Trophoblast cell (in vitro differentiated cells and primary cell): ENCODE data around the gene ANKRD33B.
"Not testable (repeated sequence)": the region's sequence is repeated elsewhere in the genome, so short reads cannot be mapped to it uniquely, and the experiment has no call there.

Source experiments
- DNase-seq, 2 donors: peaks; one replicate each; pipeline ENCODE4 v3.0.0-alpha.2; 2016
- H2AFZ ChIP-seq: 2 replicates; pipeline ENCODE4 v1.6.1; 2013; ENCODE audit warnings: low read length, moderate library complexity, mild to moderate bottlenecking; ENCODE audit not compliant: insufficient read depth, poor library complexity
- H2AK5ac ChIP-seq: 2 replicates; pipeline ENCODE4 v1.6.1; 2013; ENCODE audit warnings: mild to moderate bottlenecking, low read length
- H2BK120ac ChIP-seq: 2 replicates; pipeline ENCODE4 v1.6.1; 2013; ENCODE audit warnings: low read length, mild to moderate bottlenecking, moderate library complexity; ENCODE audit not compliant: insufficient read depth, poor library complexity
- H2BK12ac ChIP-seq: 2 replicates; pipeline ENCODE4 v1.6.1; 2013; ENCODE audit warnings: mild to moderate bottlenecking, low read length, moderate library complexity
- H2BK5ac ChIP-seq: 2 replicates; pipeline ENCODE4 v1.6.1; 2013; ENCODE audit warnings: low read length, low read depth, moderate library complexity, mild to moderate bottlenecking; ENCODE audit not compliant: poor library complexity
- H3K14ac ChIP-seq: 2 replicates; pipeline ENCODE4 v1.6.1; 2013; ENCODE audit warnings: mild to moderate bottlenecking, low read length
- H3K18ac ChIP-seq: 2 replicates; pipeline ENCODE4 v1.6.1; 2013; ENCODE audit warnings: mild to moderate bottlenecking, low read length
- H3K23ac ChIP-seq: 2 replicates; pipeline ENCODE4 v1.6.1; 2013; ENCODE audit warnings: low read length
- H3K27ac ChIP-seq: 2 replicates; pipeline ENCODE4 v1.5.1; 2013; ENCODE audit warnings: low read depth, mild to moderate bottlenecking, inconsistent platforms, low read length, moderate library complexity
- H3K27me3 ChIP-seq: 2 replicates; pipeline ENCODE4 v1.6.1; 2013; ENCODE audit warnings: inconsistent platforms, mild to moderate bottlenecking, low read length, moderate library complexity; ENCODE audit not compliant: insufficient read depth
- H3K36me3 ChIP-seq, 2 experiments: 1 replicate in 1 of 2; 2 replicates in 1 of 2; pipeline ENCODE4 v1.6.1; 2013; ENCODE audit warnings: low read length in 2 of 2, mild to moderate bottlenecking in 2 of 2, moderate library complexity in 1 of 2; ENCODE audit not compliant: insufficient read depth in 2 of 2, control insufficient read depth in 1 of 2
- H3K4ac ChIP-seq: 2 replicates; pipeline ENCODE4 v1.6.1; 2013; ENCODE audit warnings: low read depth, mild to moderate bottlenecking, low read length, moderate library complexity
- H3K4me1 ChIP-seq, 2 experiments: 1 replicate in 1 of 2; 2 replicates in 1 of 2; pipeline ENCODE4 v1.6.1; 2013; ENCODE audit warnings: low read length in 2 of 2, mild to moderate bottlenecking in 2 of 2, moderate library complexity in 1 of 2; ENCODE audit not compliant: insufficient read depth in 2 of 2, control insufficient read depth in 1 of 2
- H3K4me2 ChIP-seq: 2 replicates; pipeline ENCODE4 v1.6.1; 2013; ENCODE audit warnings: inconsistent platforms, mild to moderate bottlenecking, low read length, moderate library complexity
- H3K4me3 ChIP-seq: 2 replicates; pipeline ENCODE4 v1.5.1; 2013; ENCODE audit warnings: mild to moderate bottlenecking, low read depth, low read length, inconsistent platforms
- H3K79me1 ChIP-seq: one replicate; pipeline ENCODE4 v1.6.1; 2013; ENCODE audit warnings: low read length
- H3K79me2 ChIP-seq: 2 replicates; pipeline ENCODE4 v1.6.1; 2013; ENCODE audit warnings: low read length, mild to moderate bottlenecking; ENCODE audit not compliant: control insufficient read depth, insufficient read depth, poor library complexity
- H3K9ac ChIP-seq: 2 replicates; pipeline ENCODE4 v1.6.1; 2013; ENCODE audit warnings: mild to moderate bottlenecking, low read length
- H3K9me3 ChIP-seq: 2 replicates; pipeline ENCODE4 v1.6.1; 2013; ENCODE audit warnings: low read depth, mild to moderate bottlenecking, control low read depth, inconsistent platforms, low read length; ENCODE audit not compliant: insufficient read depth
- H4K12ac ChIP-seq: 2 replicates; pipeline ENCODE4 v1.6.1; 2013; ENCODE audit warnings: low read depth, mild to moderate bottlenecking, low read length, moderate library complexity
- H4K8ac ChIP-seq: 2 replicates; pipeline ENCODE4 v1.6.1; 2013; ENCODE audit warnings: low read depth, mild to moderate bottlenecking, low read length, moderate library complexity
- H4K91ac ChIP-seq: one replicate; pipeline ENCODE4 v1.6.1; 2013; ENCODE audit warnings: low read depth, mild to moderate bottlenecking, low read length, moderate library complexity
- WGBS: extraction: QIAGEN DNeasy Blood & Tissue Kit; methylation state at CpG from one replicate; pipeline ENCODE4 v1.1.7; 2013; ENCODE audit warnings: missing lambda C conversion rate; ENCODE audit not compliant: insufficient read length, insufficient coverage; ENCODE audit errors: extremely low coverage; 5-methylcytosine and 5-hydroxymethylcytosine counted together

ANKRD33B gene

DNA sequence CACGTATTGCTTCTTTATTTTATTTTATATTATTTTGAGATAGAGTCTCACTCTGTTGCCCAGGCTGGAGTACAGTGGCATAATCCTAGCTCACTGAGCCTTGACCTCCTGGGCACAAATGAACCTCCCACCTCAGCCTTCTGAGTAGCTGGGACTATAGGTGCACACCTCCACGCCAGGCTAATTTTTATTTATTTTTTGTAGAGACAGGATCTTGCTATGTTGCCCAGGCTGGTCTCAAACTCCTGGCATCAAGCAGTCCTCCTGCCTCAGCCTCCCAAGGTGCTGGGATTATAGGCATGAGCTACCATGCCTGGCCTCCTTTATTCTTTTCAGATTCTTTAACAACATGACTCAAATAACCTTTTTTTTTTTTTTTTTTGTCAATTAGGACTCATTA is 6.7 kb downstream of the ANKRD33B start:
- not testable (repeated sequence) for H4K8ac ChIP-seq, H3K27ac ChIP-seq, H3K9me3 ChIP-seq, H3K36me3 ChIP-seq, H3K9ac ChIP-seq, H3K18ac ChIP-seq, H3K4me3 ChIP-seq, H3K4ac ChIP-seq, H3K14ac ChIP-seq, H2BK120ac ChIP-seq, H3K4me2 ChIP-seq, H3K79me2 ChIP-seq, H2AK5ac ChIP-seq, H3K27me3 ChIP-seq, H2AFZ ChIP-seq, H4K12ac ChIP-seq, H3K79me1 ChIP-seq, DNase-seq, H2BK5ac ChIP-seq, H4K91ac ChIP-seq, H3K23ac ChIP-seq, H2BK12ac ChIP-seq
- H3K4me1 ChIP-seq: peaks cover 27 to 35% of the 10 kb centered on the region in 2 experiments
- no CpG with 5 or more reads among the region's 2 CpGs for WGBS

DNA sequence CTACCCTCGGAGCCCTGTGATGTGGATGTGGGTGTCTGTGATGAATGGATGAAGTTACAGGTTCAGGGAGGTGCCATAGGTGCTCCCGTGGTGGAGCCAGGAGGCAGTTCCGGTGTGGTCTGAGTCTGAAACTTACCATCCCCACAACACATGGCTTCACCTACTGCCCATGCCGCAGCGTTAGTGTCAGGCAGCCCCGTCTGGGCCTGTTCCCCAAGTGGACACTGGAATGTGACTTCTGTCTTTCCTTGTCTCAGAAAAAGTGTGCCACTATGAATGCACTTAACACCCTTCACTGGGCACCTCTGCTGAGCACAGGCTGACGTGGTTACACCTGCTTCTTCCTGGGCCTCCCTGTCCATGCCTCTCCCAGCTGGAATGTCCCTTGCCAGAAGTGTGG is 8.6 kb downstream of the ANKRD33B start:
- no peak overlapping the region for H3K4ac ChIP-seq
- peaks cover 14 to 22% of the 10 kb centered on the region in 2 experiments for H3K4me1 ChIP-seq
- no peak overlapping the region for H3K27ac ChIP-seq
- H4K12ac ChIP-seq: no peak overlapping the region
- H2BK12ac ChIP-seq: peak overlapping the region; percentile 25
- H3K4me2 ChIP-seq: no peak overlapping the region
- peaks cover 2 to 4% of the 10 kb centered on the region in 2 experiments for H3K36me3 ChIP-seq
- no peak overlapping the region for H4K91ac ChIP-seq
- H4K8ac ChIP-seq: no peak overlapping the region
- no peak overlapping the region for H2AFZ ChIP-seq
- no peak overlapping the region for H3K14ac ChIP-seq
- DNase-seq: no peak
- H2BK5ac ChIP-seq: no peak overlapping the region
- H3K79me2 ChIP-seq: peaks cover 3% of the 10 kb centered on the region
- H2BK120ac ChIP-seq: no peak overlapping the region
- WGBS: no CpG with 5 or more reads among the region's 7 CpGs
- H3K9me3 ChIP-seq: no peaks in the 10 kb centered on the region
- no peak overlapping the region for H3K9ac ChIP-seq
- H3K79me1 ChIP-seq: peaks cover 7% of the 10 kb centered on the region
- H3K27me3 ChIP-seq: no peaks in the 10 kb centered on the region
- no peak overlapping the region for H3K18ac ChIP-seq
- H2AK5ac ChIP-seq: peak overlapping the region; percentile 53
- no peak overlapping the region for H3K4me3 ChIP-seq
- H3K23ac ChIP-seq: no peak overlapping the region

DNA sequence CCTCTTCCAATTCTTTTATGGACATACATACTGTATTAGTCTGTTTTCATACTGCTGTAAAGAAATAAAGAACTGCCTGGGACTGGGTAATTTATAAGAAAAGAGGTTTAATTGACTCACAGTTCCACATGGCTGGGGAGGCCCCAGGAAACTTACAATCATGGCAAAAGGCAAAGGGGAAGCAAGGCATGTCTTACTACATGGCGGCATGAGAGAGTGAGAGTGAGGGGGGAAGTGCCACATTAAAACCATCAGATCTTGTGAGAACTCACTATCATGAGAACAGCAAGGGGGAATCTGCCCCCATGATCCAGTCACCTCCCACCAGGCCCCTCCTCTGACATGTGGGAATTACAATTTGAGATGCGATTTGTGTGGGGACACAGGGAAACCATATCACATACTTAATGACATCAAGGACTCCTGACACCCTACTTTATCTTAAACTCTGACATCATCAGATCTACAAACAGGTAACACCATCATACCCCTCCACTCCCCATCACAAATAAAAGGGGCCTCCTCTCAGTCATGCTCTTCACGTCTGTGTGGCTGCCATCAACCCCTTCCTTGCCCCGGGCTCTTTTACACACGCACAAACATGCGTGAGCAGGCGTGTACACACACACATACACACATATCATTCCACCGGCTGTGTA is 9.7 kb downstream of the ANKRD33B start:
- H3K23ac ChIP-seq: no peak overlapping the region
- H4K8ac ChIP-seq: no peak overlapping the region
- no peak overlapping the region for H3K14ac ChIP-seq
- no peak overlapping the region for H3K4ac ChIP-seq
- no peak overlapping the region for H2AK5ac ChIP-seq
- peaks cover 13% of the 10 kb centered on the region for H3K79me1 ChIP-seq
- H3K79me2 ChIP-seq: peaks cover 3% of the 10 kb centered on the region
- H2BK12ac ChIP-seq: no peak overlapping the region
- H3K27me3 ChIP-seq: no peaks in the 10 kb centered on the region
- no peak overlapping the region for H3K4me3 ChIP-seq
- no peak overlapping the region for H3K4me2 ChIP-seq
- H2BK120ac ChIP-seq: no peak overlapping the region
- no CpG with 5 or more reads among the region's 8 CpGs for WGBS
- H3K18ac ChIP-seq: no peak overlapping the region
- no peak overlapping the region for H4K12ac ChIP-seq
- no peaks in the 10 kb centered on the region for H3K9me3 ChIP-seq
- no peak overlapping the region for H2BK5ac ChIP-seq
- H4K91ac ChIP-seq: no peak overlapping the region
- peaks cover 2 to 4% of the 10 kb centered on the region in 2 experiments for H3K36me3 ChIP-seq
- no peak overlapping the region for H2AFZ ChIP-seq
- H3K4me1 ChIP-seq: peaks cover 17 to 25% of the 10 kb centered on the region in 2 experiments
- H3K27ac ChIP-seq: no peak overlapping the region
- DNase-seq: no peak
- H3K9ac ChIP-seq: no peak overlapping the region

DNA sequence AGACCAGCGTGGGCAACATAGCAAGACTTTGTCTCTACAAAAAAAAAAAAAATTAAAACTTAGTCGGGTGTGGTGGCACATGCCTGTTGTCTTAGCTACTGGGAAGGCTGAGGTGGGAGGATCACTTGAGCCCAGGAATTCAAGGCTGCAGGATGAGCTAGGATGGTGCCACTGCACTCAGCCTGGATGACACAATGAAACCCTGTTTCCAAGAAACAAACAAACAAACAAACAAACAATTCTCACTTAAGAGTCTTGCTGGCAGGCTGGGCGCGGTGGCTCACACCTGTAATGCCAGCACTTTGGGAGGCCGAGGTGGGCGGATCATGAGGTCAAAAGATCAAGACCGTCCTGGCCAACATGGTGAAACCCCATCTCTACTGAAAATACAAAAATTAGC is 11.0 kb downstream of the ANKRD33B start:
- H4K91ac ChIP-seq, H3K18ac ChIP-seq, H3K4ac ChIP-seq, H2AFZ ChIP-seq, H3K79me2 ChIP-seq, H4K12ac ChIP-seq, H2BK5ac ChIP-seq, H3K27me3 ChIP-seq, H3K27ac ChIP-seq, H3K23ac ChIP-seq, H4K8ac ChIP-seq, H3K9ac ChIP-seq, H3K4me3 ChIP-seq, H2BK12ac ChIP-seq, H3K14ac ChIP-seq, H2AK5ac ChIP-seq, H3K4me2 ChIP-seq, H2BK120ac ChIP-seq, H3K9me3 ChIP-seq, H3K36me3 ChIP-seq: not testable (repeated sequence)
- Histone ChIP-seq H3K4me1 (peaks cover 14 to 18% of the 10 kb centered on the region in 2 experiments), H3K79me1 (peaks cover 13% of the 10 kb centered on the region)
- WGBS: no CpG with 5 or more reads among the region's 7 CpGs
- peak in 1 of 2 donors; percentile 80 for DNase-seq
